SKM-1 treated with dmso at 0.1 percent for 144 hours (cell line): ENCODE measurements around the gene FUOM.

Source experiments
- DNase-seq: peaks from one replicate; lab custom pipeline; 2025; ENCODE audit not compliant: unreplicated experiment; lab: John Stamatoyannopoulos, UW

FUOM gene

DNA sequence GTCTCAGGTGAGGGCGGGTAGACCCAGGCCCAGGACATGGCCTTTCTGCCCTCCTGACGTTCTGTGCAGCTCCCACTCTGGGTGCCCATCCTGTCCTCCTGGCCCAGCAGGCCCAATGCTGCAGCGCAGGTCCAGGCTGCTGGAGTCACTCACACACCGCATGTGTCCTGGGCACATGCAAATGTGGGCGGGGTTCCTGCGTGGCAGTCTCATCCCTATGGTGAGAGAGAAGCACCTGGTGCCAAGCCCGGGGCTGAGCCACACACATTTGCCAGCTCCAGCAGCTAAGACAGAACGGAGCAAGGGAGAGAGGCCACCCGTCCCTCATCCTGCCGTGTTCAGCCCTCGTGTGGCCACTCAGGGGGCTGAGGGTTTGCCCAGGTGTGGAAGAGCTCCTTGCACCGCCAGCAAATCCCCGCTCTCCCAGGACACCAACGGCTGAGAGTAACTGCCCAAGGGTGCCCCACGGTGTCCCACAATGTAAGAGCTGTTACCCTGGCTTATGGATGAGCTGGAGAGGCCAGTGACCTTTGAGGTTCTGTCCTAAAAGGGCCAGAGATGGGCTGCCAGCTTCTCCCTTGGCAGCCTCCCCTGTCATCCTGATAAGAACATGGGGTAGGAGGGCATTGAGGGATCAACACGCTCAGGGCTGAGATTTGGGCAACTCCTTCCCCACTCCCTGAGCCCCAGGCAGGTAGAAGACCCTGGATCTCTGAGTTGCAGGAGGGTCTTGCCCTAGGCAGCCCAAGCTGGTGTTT, 4.4 kb downstream of the FUOM start:
- no peak for DNase-seq

DNA sequence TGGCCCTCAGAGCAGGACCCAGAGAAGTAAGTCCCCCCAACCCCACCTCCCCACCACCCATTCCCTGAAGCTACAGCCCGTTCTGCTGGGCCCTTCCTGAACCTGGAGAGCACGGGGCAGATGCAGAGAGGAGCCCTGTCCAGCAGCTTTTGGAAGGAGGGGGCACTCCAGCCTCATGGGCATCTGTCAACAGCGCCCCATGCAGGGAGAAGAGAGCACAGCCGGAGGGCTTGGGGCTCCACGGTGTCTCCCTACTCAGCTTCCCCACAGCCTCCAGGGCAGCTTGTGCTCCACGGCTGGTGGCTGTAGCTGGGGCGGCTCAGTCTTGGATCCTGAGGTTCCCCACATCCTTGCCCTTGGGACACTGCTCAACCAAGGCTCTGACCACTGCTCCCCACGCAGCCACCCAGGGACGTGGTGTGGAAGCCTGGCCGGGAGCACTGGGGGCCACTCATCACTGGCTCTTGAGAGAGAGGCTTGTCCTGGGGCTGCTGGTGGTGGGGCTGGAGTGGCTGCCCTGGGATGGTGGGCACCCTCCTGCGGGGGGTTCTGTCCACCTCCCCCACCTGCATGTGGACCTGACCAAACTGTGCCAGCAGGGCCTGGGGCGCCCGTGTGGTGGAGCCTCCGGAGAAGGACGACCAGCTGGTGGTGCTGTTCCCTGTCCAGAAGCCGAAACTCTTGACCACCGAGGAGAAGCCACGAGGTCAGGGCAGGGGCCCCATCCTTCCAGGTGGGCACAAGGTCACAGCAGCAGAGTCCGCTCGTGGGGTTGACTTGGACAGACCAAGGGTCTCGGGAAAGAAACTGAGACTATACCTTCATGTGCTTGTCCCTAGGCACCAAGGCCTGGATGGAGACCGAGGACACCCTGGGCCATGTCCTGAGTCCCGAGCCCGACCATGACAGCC, 6.2 kb downstream of the FUOM start:
- DNase-seq, result no peak

DNA sequence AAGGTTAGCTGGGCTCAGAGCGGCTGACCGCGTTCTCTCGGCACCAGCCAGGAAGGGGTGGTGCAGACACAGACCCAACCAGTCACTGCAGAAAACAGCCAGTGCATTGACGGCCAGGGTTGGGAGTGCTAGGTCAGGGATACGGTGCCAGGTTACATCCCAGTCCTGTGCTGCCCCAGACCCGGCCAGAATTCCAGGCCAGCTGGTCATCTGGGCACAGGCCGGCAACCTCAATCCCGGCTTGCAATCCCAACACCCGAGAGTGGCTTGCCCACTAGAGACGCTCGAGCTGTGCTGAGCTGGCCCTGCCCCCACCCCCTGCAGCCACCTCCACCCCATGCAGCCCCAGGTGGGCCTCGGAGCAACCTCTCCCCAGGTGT, 6.9 kb downstream of the FUOM start:
- DNase-seq, result no peak

DNA sequence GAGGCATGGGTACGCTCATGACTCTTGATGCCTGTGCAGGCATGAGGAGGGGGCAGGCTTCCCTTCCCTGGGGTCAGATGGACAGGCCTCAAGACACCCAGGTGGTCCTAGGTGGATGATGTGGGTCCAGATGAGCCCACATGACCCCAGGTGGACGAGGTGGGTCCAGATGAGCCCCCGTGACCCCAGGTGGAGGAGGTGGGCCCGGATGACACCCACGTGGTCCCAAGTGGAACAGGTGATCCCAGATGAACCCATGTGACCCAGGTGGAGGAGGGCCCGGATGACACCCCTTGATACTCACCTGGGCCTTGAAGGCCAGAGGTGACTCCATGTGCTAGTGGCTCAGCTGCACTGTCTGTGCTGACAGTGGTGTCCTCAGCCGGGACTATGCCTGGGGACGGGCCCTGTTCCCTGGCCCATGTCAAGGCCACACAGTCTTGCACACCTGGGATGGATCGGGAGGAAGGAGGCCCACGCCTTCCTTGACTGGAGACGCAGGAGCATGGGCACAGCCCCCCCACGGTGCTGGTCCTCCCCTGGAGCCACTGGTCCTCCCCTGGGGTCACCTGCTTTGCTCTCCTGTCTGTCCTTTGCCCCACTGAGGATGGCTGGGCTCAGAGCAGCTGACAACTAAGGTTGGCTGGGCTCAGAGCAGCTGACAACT, 7.4 kb downstream of the FUOM start:
- DNase-seq, result no peak

DNA sequence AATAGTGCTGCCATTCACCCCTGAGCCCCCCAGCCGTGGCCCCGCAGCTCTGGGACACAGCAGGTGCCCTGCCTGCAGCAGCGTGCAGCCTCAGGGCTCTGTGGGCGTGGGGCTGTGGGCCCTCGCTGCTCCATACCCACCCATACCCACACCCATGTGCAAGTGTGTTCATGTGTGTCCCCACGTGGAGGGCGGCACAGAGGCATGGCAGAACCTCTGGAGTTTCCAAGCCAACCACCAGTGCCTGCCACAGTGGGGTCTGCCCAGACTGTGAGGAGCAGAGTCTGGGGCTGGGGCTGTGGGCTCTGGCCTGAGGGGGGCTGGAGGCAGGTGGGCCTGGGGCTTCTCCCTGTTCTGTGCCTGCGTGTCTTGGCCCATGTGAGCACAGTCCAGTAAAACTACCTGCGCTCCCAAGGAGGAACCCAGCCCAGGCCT, 8.2 kb downstream of the FUOM start:
- DNase-seq, result no peak

DNA sequence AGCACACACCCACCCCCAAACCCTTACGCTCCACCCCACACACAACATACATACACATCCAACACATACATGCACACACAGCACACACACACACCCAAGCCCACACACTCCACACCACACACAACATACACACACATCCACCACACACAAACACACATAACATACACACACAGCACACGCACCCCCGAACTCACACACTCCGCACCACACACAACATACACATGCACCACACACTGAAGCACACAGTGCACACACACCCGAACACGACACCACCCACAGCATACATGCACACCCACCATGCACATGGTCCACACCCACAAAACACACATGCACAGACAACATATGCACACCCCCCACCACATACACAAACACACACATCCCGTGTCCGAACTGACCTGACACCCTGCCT, 8.7 kb downstream of the FUOM start:
- DNase-seq, result no peak

DNA sequence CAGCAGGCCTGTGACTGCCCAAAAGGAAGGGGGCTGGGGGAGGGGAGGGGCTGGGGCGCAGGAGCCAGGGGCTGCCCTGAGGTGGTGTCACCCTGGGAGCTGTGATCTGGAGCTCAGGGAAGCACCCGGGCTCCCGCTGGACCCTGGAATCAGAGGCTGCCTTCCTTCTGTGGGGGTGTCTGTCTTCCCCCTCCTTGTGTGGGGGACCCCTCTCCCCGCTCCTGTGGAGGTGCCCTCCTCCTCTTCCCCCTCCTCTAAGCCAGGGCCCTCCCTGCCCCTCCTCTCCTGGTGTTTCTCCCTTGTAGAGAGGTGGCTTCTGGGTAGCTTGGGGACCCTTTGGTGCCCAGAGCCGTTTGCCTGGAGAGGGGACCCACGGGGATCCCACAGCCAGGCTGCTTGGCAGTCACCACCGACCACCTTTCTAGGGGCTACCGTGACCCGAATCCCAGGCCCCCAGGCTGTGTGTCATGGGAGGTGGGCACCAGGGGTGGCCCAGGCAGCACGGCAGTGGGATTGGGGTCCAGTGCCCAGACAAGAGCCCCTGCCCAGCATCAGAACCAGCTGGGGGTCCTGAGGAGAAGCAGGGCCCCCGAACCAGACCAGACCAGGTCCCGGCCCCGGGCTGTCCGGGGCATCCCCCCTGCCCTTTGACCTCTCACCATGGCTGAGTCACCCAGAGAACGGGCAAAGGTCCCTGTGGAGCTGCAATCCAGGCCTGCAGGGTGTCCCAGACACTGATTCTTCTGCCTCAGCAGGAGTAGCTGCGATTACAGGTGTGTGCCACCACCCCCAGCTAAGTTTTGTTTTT, 9.9 kb downstream of the FUOM start:
- no peak for DNase-seq

DNA sequence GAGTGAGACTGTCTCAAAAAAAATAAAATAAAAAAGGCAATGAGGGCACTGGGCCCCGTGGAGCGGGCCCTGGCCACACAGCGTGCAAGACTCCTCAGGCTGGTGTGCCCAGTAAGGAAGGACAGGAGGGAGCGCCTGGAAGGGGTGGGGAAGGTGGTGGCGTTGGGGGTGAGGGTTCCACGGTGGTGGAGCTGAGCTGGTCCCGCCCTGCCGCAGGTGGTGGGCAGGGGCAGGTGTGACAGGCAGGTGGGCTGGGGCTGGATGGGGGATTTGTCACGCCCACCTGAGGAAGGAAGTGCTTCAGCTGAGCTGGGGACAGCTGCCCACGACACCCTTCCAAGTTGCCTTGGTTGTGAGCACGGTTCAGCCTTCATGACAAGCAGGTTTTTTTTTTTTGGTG, 11.4 kb downstream of the FUOM start:
- DNase-seq, result no peak

DNA sequence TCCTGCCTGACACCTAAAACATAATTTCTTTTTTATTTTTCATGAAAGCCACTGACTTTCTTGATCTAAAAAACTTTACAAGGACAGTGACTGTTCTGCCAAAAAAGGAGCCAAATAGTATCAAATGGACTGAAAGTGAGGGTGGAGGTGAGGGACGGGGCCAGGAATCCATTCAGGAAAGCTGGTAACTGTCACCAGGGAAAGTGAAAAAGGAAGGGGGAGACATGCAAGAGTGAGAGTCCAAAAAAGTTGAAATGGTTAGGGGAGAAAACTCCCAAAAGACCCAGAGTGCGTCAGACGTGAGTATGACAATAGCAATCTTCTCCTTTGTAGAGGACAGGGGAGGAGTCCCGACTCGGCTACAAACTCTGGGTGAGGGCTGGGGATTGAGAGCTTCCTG, 13.6 kb downstream of the FUOM start:
- DNase-seq, result no peak

DNA sequence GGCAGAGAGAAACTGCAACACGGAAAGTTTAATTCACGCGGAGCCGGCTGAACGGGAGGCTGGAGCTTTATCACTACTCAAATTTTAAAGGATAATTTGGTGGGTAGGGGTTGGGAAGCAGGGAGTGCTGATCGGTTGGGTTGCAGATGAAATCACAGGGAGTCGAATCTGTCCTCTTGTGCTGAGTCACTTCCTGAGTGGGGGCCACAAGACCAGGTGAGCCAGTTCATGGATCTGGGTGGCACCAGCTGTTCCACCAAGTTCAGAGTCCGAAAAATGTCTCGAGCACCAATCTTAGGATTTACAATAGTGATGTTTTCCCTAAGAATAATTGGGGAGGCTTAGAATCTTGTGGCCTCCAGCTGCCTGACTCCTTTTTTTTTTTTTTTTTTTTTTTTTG, 14.3 kb downstream of the FUOM start:
- DNase-seq, result no peak

DNA sequence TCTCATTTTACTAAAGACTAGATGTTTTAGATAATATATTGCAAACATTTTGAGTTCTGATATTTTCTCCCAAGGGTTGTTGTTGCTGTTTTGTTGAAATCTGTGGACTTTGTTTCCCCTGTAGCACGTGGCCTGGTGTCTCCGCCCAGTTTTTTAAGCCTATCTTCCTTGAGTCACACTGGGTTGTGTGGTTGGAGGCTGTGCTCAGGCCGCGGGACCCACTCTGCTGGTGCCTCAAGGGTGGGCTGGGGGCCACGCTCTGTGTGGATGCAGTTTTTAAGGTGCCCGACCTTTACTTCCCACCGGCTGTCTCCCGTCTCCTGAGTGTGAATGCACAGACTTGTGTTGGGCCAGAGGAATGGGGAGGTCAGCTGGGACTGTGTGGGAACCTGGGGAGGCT, 14.9 kb downstream of the FUOM start:
- no peak for DNase-seq

DNA sequence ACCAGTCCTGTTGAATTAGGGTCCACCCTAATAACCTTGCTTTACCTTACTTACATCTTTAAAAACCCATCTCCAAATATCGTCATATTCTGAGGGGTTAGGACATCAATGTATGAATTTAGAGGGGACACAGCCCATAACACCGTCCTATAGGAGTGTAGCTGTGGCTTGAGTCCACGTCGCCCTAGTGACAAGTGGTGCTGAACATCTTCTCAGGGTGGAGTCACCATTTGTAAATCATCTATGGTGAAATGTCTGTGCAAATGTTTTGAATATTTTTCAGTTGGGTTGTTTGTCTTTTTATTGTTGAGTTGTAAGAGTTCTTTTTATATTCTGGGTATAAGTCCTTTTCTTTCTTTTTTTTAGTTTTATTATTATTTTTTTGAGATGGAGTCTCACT, 15.8 kb downstream of the FUOM start:
- DNase-seq, result no peak

DNA sequence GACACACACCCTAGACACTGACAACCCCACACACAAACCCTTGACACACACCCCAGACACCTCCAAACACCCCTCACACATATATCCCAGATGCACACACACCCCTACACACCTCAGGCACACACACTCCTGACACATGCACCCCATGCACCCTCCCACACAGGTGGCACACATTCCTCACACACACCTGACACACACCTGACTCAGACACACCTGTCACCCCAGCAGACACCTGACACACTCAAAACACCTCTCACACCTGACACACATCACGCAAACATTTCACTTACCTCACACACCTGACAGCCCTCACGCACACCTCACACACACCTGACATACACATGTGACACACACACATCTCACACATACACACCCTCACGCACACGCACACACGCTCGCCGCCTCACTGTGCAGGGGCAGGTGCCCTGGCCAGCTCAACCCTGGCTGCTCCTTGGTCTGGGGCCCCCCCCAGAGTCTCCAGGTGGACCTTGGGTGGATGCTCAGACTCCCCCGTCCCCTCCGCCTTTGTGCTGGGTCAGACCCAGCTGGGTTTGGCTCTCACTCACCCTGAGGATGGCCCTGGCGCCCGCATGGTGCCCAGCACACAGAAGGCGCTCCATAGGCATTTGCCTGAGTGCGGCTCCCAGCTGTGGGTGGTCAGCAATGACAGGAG, 18.0 kb downstream of the FUOM start:
- no peak for DNase-seq

DNA sequence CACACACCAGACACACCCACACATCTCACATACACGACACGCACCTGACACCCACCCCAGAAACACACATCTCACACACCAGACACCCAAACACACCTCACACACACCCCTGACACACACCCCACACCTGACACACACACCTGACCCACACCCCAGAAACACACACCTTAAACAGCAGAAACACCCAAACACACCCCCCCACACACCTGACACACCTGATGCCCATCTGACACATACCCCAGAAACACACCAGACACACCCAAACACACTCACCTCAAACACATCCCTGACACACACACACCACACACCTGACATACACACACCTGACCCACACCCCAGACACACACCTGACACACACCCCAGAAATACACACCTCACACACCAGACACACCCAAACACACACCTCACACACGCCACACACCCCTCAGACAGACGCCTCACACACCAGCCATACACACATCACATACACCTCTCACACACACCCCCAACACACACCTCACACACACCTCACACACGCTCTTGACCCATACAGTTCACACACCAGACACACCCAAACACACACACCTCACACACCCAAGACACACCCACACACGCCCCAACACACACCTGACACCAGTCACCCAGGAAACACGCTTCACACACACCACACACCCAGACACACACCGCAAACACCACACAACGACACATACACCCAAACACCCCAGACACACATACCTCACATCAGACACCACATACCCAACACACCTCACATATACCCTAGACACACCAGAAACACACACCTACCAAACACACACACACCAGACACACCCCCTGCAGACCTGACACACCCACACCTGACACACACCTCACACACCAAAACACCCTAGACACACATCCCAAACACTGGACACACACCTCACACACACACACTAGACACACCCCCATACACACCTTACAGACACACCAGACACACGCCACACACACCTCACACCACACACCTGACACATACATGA, 19.4 kb downstream of the FUOM start:
- no peak for DNase-seq

DNA sequence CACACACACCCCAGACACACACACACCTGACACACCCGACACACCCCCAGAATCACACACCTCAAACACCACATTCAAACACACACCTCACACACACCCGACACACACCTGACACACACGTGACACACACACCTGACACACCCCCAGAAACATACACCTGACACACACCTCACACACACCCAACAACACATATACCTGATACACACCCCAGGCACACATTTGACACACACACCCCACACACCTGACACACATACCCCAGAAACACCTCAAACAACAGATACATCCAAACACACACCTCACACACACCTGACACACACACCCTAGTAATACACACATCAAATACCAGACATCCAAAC, 20.5 kb downstream of the FUOM start:
- no peak for DNase-seq

DNA sequence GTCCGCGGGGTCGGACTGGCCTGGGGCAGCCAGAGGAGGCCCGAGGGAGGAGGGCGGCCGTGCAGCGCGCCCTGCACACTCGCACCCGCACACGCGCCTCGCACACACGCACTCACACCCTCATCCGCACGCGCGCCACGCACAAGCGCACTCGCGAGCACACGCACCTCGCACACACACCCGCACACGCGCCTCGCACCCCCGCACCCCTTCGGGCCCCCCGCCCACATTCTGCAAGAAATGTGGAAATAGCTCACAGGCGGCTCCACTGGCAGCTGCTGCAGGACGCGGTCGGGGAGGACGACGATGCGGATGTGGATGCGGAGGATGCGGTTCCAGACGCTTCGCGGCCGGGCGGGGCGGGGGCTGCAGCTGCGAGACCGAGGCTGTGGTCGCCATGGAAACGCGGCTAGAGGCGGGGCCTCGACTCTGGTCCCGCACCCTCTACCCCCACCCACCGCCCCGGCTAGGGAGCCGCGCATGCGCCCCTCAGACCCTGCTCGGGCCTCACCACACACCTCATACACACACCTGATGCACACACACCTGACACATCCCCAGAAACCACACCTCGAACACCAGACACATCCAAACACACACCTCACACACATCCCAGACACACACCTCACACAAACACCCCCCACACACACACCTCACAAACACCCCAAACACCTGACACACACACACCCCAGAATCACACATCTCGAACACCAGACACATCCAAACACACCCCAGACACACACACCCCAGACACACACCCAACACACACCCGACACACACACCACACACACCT, 21.0 kb downstream of the FUOM start, which contains the start of gene CALY:
Gene CALY, minus strand, starts transcription at position 320 of the 793 bp plus-strand sequence. CDS start 7,907 bp downstream, outside the sequence.
- no peak for DNase-seq

DNA sequence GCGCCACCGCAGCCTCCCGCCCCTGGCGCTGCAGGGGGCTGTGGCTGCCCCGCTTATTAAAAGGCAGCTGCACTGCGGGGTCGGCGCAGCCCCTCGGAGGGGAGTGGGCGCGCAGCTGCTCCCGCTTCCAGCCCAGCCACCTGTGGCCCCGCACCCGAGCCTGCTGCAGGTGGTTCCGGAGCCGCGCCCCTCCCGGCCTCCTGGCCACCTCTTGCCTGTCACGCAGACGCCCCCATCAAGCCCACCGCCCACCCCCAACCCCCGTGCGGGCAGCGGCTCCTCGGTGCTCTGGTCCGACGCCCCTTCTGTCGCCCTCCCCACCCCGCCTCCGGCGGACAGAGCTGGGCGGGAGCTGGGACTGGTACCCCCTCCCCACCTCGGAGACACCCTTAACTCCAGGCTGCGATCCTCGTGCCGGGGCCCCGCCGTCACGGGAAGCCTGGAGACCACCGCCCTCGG, 21.7 kb downstream of the FUOM start:
- no peak for DNase-seq
